H1 (cell line): ENCODE results near the gene VRK2. TPM values are rescaled to one million over a fixed set of nuclear protein-coding genes. Genes with fewer than 3 reads are reported as not detected.

Experiments used
- CHD2 ChIP-seq: IDR thresholded peaks from 2 replicates; pipeline ENCODE4 v1.6.1; 2012; ENCODE audit warnings: low read length, improper control_type of control experiment
- CHD7 ChIP-seq: fragments of 300-600 bp; sonication (generic); IDR thresholded peaks from 2 replicates; pipeline ENCODE4 v1.7.1; 2012; ENCODE audit warnings: low read length, moderate library complexity, mild to moderate bottlenecking, inconsistent platforms; ENCODE audit not compliant: insufficient replicate concordance
- EGR1 ChIP-seq: IDR thresholded peaks from 2 replicates; pipeline ENCODE4 v1.6.1; 2011; ENCODE audit warnings: low read depth, low read length, borderline replicate concordance
- HDAC2 ChIP-seq, 2 experiments: fragments of 300-600 bp in 1 of 2; sonication (generic) in 1 of 2; IDR thresholded peaks; 2 replicates each; pipeline ENCODE4 v1.6.1; 2011 to 2012; ENCODE audit warnings: low read depth in 2 of 2, low read length in 2 of 2, mild to moderate bottlenecking in 2 of 2, moderate library complexity in 2 of 2, borderline replicate concordance in 1 of 2, inconsistent platforms in 1 of 2
- KDM4A ChIP-seq: IDR thresholded peaks from one replicate; pipeline ENCODE4 v1.7.1; 2012; ENCODE audit warnings: low read depth, mild to moderate bottlenecking, moderate library complexity, low read length, inconsistent platforms; ENCODE audit not compliant: severe bottlenecking
- MAFK ChIP-seq: IDR thresholded peaks from 2 replicates; pipeline ENCODE4 v1.6.1; 2012; ENCODE audit warnings: low read depth, mild to moderate bottlenecking, improper control_type of control experiment, low read length
- NANOG ChIP-seq: IDR thresholded peaks from 2 replicates; pipeline ENCODE4 v1.6.1; 2011; ENCODE audit warnings: low read length, low read depth, mild to moderate bottlenecking, inconsistent platforms; ENCODE audit not compliant: insufficient read depth, poor library complexity, severe bottlenecking
- ZNF274 ChIP-seq: IDR thresholded peaks from 2 replicates; pipeline ENCODE4 v1.7.0; 2012; ENCODE audit warnings: low read length, borderline replicate concordance; ENCODE audit errors: extremely low read depth
- polyA plus RNA-seq, 7 experiments: library from polyadenylated mRNA; depleted of rRNA in 3 of 7; stranded (reverse) in 5 of 7; unstranded in 2 of 7; fragments of >200 nt in 5 of 7; fragments of 200-250 nt in 2 of 7; gene quantifications; 1 replicate in 5 of 7; 2 replicates in 1 of 7; 4 replicates in 1 of 7; pipeline versions ENCODE4 v1.2.1 to v1.2.3, GENCODE V29; 2011 to 2013; ENCODE audit warnings: missing spikeins in 2 of 7, mixed read lengths in 2 of 7
- total RNA-seq: library from RNA; stranded (reverse); fragmentation: NEBNext Ultra II Directional; extraction: Animal tissue kit (Norgen Biotek cat#: 25700); gene quantifications from 2 replicates; pipeline ENCODE4 v1.2.1, GENCODE V29; 2021

VRK2 gene
- total and polyA plus RNA-seq, 2 of the 8 experiments (the other 6 are each of a cell fraction or from before 2014, with no cell fraction given): 7.6 to 27.8 TPM

GRCh38 chr2:58206785-58207184, 160.2 kb downstream of the VRK2 start (continued):
- no peak for TF ChIP-seq CHD7
- no peak for TF ChIP-seq CHD2
- TF ChIP-seq HDAC2 (IDR thresholded peaks at IDR 0.05; ENCODE audit: borderline replicate concordance in 1 of 2, low read depth in 2 of 2, low read length in 2 of 2): no peak
- no peak for TF ChIP-seq EGR1
- no peak for TF ChIP-seq ZNF274
- no peak for TF ChIP-seq KDM4A
- no peak for TF ChIP-seq NANOG
- no peak for TF ChIP-seq MAFK
